ENCODE results near the gene LPCAT3. TPM values are rescaled to one million over a fixed set of nuclear protein-coding genes. Genes with fewer than 3 reads are reported as not detected.

The LPCAT3 gene
- total RNA-seq, 1 experiment from 2014 or later: 54.3 TPM

GRCh38 chr12:6947615-6948014 lies 70.7 kb downstream of the LPCAT3 start:
- ATAC-seq (no peak), DNase-seq (ENCODE audit: low read depth, low spot score) (no peak)
- Histone ChIP-seq H3K36me3 (ENCODE audit: control insufficient read depth, insufficient read depth, low read length) (no peaks in the 10 kb centered on the region; the same call in 1 of the 2 replicates), H3K4me1 (ENCODE audit: control insufficient read depth, insufficient read depth, low read length) (peaks cover 19% of the 10 kb centered on the region), H3K27ac (ENCODE audit: low read length) (no peak overlapping the region), H3K4me3 (ENCODE audit: low read depth in 2 of 2, low read length in 2 of 2) (no peak overlapping the region), H3K27me3 (ENCODE audit: control insufficient read depth, insufficient read depth, low read length) (no peaks in the 10 kb centered on the region), H3K9me3 (ENCODE audit: control insufficient read depth, insufficient read depth, low read depth, low read length) (no peaks in the 10 kb centered on the region)
- intact Hi-C loops (cut with micrococcal nuclease; ENCODE audit: unreplicated experiment) (loop anchor here (10.0 kb wide), 1 partner anchor 167 kb away; no protein-coding TSS in a partner anchor), in situ Hi-C loops (cut with HindIII; ENCODE audit: low pct_unique_long_range_greater_than_20kb, low sequenced_read_pairs) (no loop called here)
- BruUV-seq (replicated peaks): no TSS peak
- TF ChIP-seq POLR2AphosphoS5 (IDR thresholded peaks at IDR 0.05; ENCODE audit: low read depth, low read length) (no peak), REST (IDR thresholded peaks at IDR 0.05; ENCODE audit: insufficient read depth in 1 of 2, low read depth in 2 of 2, low read length in 1 of 2) (no peak), SIN3A (IDR thresholded peaks at IDR 0.05; ENCODE audit: borderline replicate concordance, insufficient read depth, low read depth, low read length) (no peak), TCF7L2 (IDR thresholded peaks at IDR 0.05; ENCODE audit: low read depth, low read length) (no peak), CTCF (IDR thresholded peaks at IDR 0.05) (no peak)
- ChIA-PET POLR2A (interaction anchor here (0.6 kb wide), 1 partner anchor 65 kb away, joined by 6 read pairs; no protein-coding TSS in a partner anchor), CTCF (no interaction called here)

GRCh38 chr12:6946920-6947374 lies 71.3 kb downstream of the LPCAT3 start:
- POLR2A ChIA-PET: no interaction called here
- in situ Hi-C loops (cut with HindIII; ENCODE audit: low pct_unique_long_range_greater_than_20kb, low sequenced_read_pairs) (no loop called here), intact Hi-C loops (cut with micrococcal nuclease; ENCODE audit: unreplicated experiment) (loop anchor here (10.0 kb wide), 1 partner anchor 168 kb away; no protein-coding TSS in a partner anchor)
- Histone ChIP-seq H3K4me3 (ENCODE audit: low read depth in 2 of 2, low read length in 2 of 2) (peak overlapping the region; percentile 44 to 72), H3K27me3 (ENCODE audit: control insufficient read depth, insufficient read depth, low read length) (no peaks in the 10 kb centered on the region), H3K4me1 (ENCODE audit: control insufficient read depth, insufficient read depth, low read length) (peaks cover 25% of the 10 kb centered on the region), H3K36me3 (ENCODE audit: control insufficient read depth, insufficient read depth, low read length) (no peaks in the 10 kb centered on the region; the same call in 1 of the 2 replicates), H3K27ac (ENCODE audit: low read length) (peak overlapping the region; percentile 95), H3K9me3 (ENCODE audit: control insufficient read depth, insufficient read depth, low read depth, low read length) (no peaks in the 10 kb centered on the region)
- ATAC-seq: no peak
- no peak for DNase-seq (ENCODE audit: low read depth, low spot score)
- TF ChIP-seq REST (IDR thresholded peaks at IDR 0.05; ENCODE audit: insufficient read depth in 1 of 2, low read depth in 2 of 2, low read length in 1 of 2) (no peak), TCF7L2 (IDR thresholded peaks at IDR 0.05; ENCODE audit: low read depth, low read length) (no peak), POLR2AphosphoS5 (IDR thresholded peaks at IDR 0.05; ENCODE audit: low read depth, low read length) (no peak), SIN3A (IDR thresholded peaks at IDR 0.05; ENCODE audit: borderline replicate concordance, insufficient read depth, low read depth, low read length) (no peak), CTCF (IDR thresholded peaks at IDR 0.05) (no peak)
- no TSS peak for BruUV-seq (replicated peaks)
- CTCF ChIA-PET: interaction anchor here (0.7 kb wide), 1 partner anchor 15 kb away, joined by 3 read pairs; no protein-coding TSS in a partner anchor

Data from Panc1 (cell line).